HepG2 (cell line): Measurements from ENCODE around the gene C2CD4A. TPM values are rescaled to one million over a fixed set of nuclear protein-coding genes. Genes with fewer than 3 reads are reported as not detected.

Experiments used
- ATAC-seq: fragments of 200-7000 bp; cut with Tn5 transposase; 3 replicates; pipeline ENCODE4 v1.9.1; 2020; ENCODE audit warnings: mild to moderate bottlenecking, moderate library complexity
- BruUV-seq: library from RNA; stranded (reverse); fragments of 400-500 nt; replicated peaks from 2 replicates; lab custom pipeline; 2021; lab: Mats Ljungman, UMichigan
- CTCF ChIA-PET: fragments of 300-600 bp; formaldehyde crosslinking; extraction: SDS; loops from one replicate; lab custom pipeline; 2021; ENCODE audit warnings: low total read pairs, inconsistent platforms, low intra/inter-chr PET ratio; lab: Yijun Ruan, JAX
- POLR2A ChIA-PET: fragments of 350-600 bp; sonication (Branson Sonifier 250); formaldehyde crosslinking; loops from one replicate; lab custom pipeline; 2020; ENCODE audit warnings: antibody characterized with exemption, inconsistent platforms; lab: Yijun Ruan, JAX
- DNase-seq: peaks from one replicate; pipeline ENCODE4 v3.0.0-alpha.2; 2015; ENCODE audit warnings: low spot score
- FAIRE-seq: peaks from 3 replicates; lab custom pipeline; 2011; peaks lifted over from hg19 to GRCh38; lab: Jason Lieb, UNC
- H2AFZ ChIP-seq: one replicate; pipeline ENCODE4 v1.6.1; 2011; ENCODE audit warnings: low read length, inconsistent platforms
- H3K27ac ChIP-seq: fragments of 300-600 bp; 3 replicates; pipeline ENCODE4 v1.8.0; 2011; ENCODE audit warnings: mixed run types, mild to moderate bottlenecking, mixed read lengths, low read length, inconsistent platforms; ENCODE audit not compliant: insufficient read depth; ENCODE audit errors: extremely low read length
- H3K27me3 ChIP-seq, 2 experiments: fragments of 200-600 bp in 1 of 2; 2 replicates in 1 of 2; 3 replicates in 1 of 2; pipeline versions ENCODE4 v1.6.0 to v1.8.0; 2011; ENCODE audit warnings: low read length in 2 of 2, mild to moderate bottlenecking in 2 of 2, moderate library complexity in 2 of 2, inconsistent platforms in 1 of 2; ENCODE audit not compliant: insufficient read depth in 2 of 2, control insufficient read depth in 1 of 2
- H3K36me3 ChIP-seq, 2 experiments: fragments of 200-600 bp in 1 of 2; replicated peaks in 1 of 2; 2 replicates in 1 of 2; 3 replicates in 1 of 2; pipeline versions ENCODE4 v1.5.1 to v1.8.0; 2011; ENCODE audit warnings: low read length in 2 of 2, inconsistent platforms in 1 of 2; ENCODE audit not compliant: insufficient read depth in 2 of 2, control insufficient read depth in 1 of 2
- H3K4me1 ChIP-seq: 2 replicates; pipeline ENCODE4 v1.5.1; 2012; ENCODE audit warnings: low read length, inconsistent platforms; ENCODE audit not compliant: insufficient read depth
- H3K4me2 ChIP-seq: 2 replicates; pipeline ENCODE4 v1.6.0; 2011; ENCODE audit warnings: low read depth, low read length, inconsistent platforms
- H3K4me3 ChIP-seq, 3 experiments: fragments of 200-600 bp in 1 of 3; sonication (generic), shearing (Covaris generic) in 1 of 3; replicated peaks in 1 of 3; 2 replicates each; pipeline ENCODE4 v1.5.1; 2011 to 2016; ENCODE audit warnings: low read length in 3 of 3, inconsistent platforms in 2 of 3, low read depth in 2 of 3, mild to moderate bottlenecking in 2 of 3, control low read depth in 1 of 3, mixed read lengths in 1 of 3; ENCODE audit not compliant: insufficient read depth in 1 of 3
- H3K79me2 ChIP-seq: one replicate; pipeline ENCODE4 v1.6.1; 2011; ENCODE audit warnings: low read length, inconsistent platforms; ENCODE audit not compliant: insufficient read depth
- H3K9ac ChIP-seq: 2 replicates; pipeline ENCODE4 v1.6.0; 2011; ENCODE audit warnings: mild to moderate bottlenecking, low read depth, low read length, inconsistent platforms; ENCODE audit not compliant: insufficient read depth
- H3K9me3 ChIP-seq: 2 replicates; pipeline ENCODE4 v1.5.1; 2012; ENCODE audit warnings: mild to moderate bottlenecking, low read length
- H4K20me1 ChIP-seq: 2 replicates; pipeline ENCODE4 v1.6.0; 2011; ENCODE audit warnings: inconsistent platforms, mild to moderate bottlenecking, low read length, moderate library complexity; ENCODE audit not compliant: insufficient read depth
- MIXL1 ChIP-seq: IDR thresholded peaks from 2 replicates; pipeline ENCODE4 v1.6.1; 2016
- NFATC3 ChIP-seq: sonication (generic); formaldehyde crosslinking; IDR thresholded peaks from 2 replicates; pipeline ENCODE4 v1.5.1; 2020; ENCODE audit warnings: mild to moderate bottlenecking, missing genetic modification reagents
- ZBTB1 ChIP-seq: sonication (generic); formaldehyde crosslinking; IDR thresholded peaks from 2 replicates; pipeline ENCODE4 v1.4.0; 2020; ENCODE audit warnings: missing genetic modification reagents, borderline replicate concordance
- ZNF407 ChIP-seq: sonication (generic); formaldehyde crosslinking; IDR thresholded peaks from one replicate; pipeline ENCODE4 v1.5.1; 2020; ENCODE audit warnings: mild to moderate bottlenecking, missing genetic modification reagents; ENCODE audit errors: not compliant biosample characterization
- ZNF563 ChIP-seq: sonication (generic); formaldehyde crosslinking; IDR thresholded peaks from 2 replicates; pipeline ENCODE4 v1.8.0; 2022; ENCODE audit warnings: mild to moderate bottlenecking, moderate library complexity, missing genetic modification reagents
- ZNF678 ChIP-seq: sonication (generic); formaldehyde crosslinking; IDR thresholded peaks from 2 replicates; pipeline ENCODE4 v1.4.0; 2020; ENCODE audit warnings: mild to moderate bottlenecking, missing genetic modification reagents
- WGBS: methylation state at CpG from one replicate; pipeline ENCODE4 v1.1.6; 2017; ENCODE audit warnings: low lambda C conversion rate; 5-methylcytosine and 5-hydroxymethylcytosine counted together
- in situ Hi-C: cut with HindIII; loops from 2 replicates; pipeline ENCODE4 v1.10.0; 2017; ENCODE audit warnings: low pct_unique_long_range_greater_than_20kb; ENCODE audit not compliant: extremely low pct_ligation_motif_present
- intact Hi-C: fragments of 100-400 bp; cut with micrococcal nuclease; formaldehyde crosslinking; loops from one replicate; pipeline ENCODE4 v1.10.0; 2022; ENCODE audit not compliant: unreplicated experiment
- polyA plus RNA-seq, 8 experiments: library from polyadenylated mRNA; depleted of rRNA in 3 of 8; stranded (reverse) in 7 of 8; unstranded in 1 of 8; fragments of >200 nt; fragmentation: Illumina TruSeq in 4 of 8; extraction: Trizol in 4 of 8; gene quantifications; 2 replicates each; pipeline versions ENCODE4 v1.2.1 to v1.2.3, GENCODE V29; 2011 to 2016; ENCODE audit warnings: low read depth in 4 of 8, missing spikeins in 1 of 8, mixed read lengths in 1 of 8; ENCODE audit not compliant: insufficient read depth in 1 of 8
- total RNA-seq, 5 experiments: library from RNA; depleted of rRNA; stranded (reverse); fragments of >200 nt; fragmentation: Illumina TruSeq; extraction: Trizol; gene quantifications; 2 replicates each; pipeline ENCODE4 v1.2.3, GENCODE V29; 2016; ENCODE audit warnings: low read depth in 1 of 5

C2CD4A gene
- total and polyA plus RNA-seq, 2 of the 13 experiments (the other 11 are each of a cell fraction or from before 2014, with no cell fraction given): 0.20 TPM; not detected in 1

- Histone ChIP-seq H3K4me3 (no peak overlapping the region), H3K4me1 (peaks cover 24% of the 10 kb centered on the region), H2AFZ (no peak overlapping the region), H3K9me3 (no peaks in the 10 kb centered on the region), H3K4me2 (no peak overlapping the region), H3K79me2 (no peaks in the 10 kb centered on the region), H4K20me1 (no peaks in the 10 kb centered on the region), H3K9ac (no peak overlapping the region), H3K36me3 (no peaks in the 10 kb centered on the region)
- intact Hi-C loops: no loop called here
- 41% methylated on average over 4 of the region's 4 CpGs for WGBS
- FAIRE-seq: no peak
- CTCF ChIA-PET: no interaction called here
- BruUV-seq: no TSS peak
- ATAC-seq: no peak
- in situ Hi-C loops: no loop called here
- POLR2A ChIA-PET: no interaction called here
- DNase-seq: no peak
- no peak for TF ChIP-seq ZNF563 (CRISPR knock-in tag)
- no peak for TF ChIP-seq NFATC3 (CRISPR knock-in tag)
- no peak for TF ChIP-seq ZNF678 (CRISPR knock-in tag)
- TF ChIP-seq MIXL1: no peak
- no peak for TF ChIP-seq ZBTB1 (CRISPR knock-in tag)
- TF ChIP-seq ZNF407 (CRISPR knock-in tag): no peak
- TF ChIP-seq, all 625 proteins: peak for 0
- no peak overlapping the region for H3K27ac ChIP-seq
- H3K27me3 ChIP-seq: 0 out of 5 replicates have a peak, but pooled peaks cover 0 to 8% of the 10 kb centered on the region in 2 experiments
These were observed 45.3 kb downstream of the C2CD4A start for GRCh38 chr15:62112081-62112480.
